GM21786 (cell line): ENCODE results near the gene WDFY1.

Experiments
- ATAC-seq: cut with Tn5 transposase; IDR thresholded peaks from one replicate; pipeline ENCODE4 v1.9.1; 2021; ENCODE audit not compliant: unreplicated experiment

WDFY1 gene, protein sequence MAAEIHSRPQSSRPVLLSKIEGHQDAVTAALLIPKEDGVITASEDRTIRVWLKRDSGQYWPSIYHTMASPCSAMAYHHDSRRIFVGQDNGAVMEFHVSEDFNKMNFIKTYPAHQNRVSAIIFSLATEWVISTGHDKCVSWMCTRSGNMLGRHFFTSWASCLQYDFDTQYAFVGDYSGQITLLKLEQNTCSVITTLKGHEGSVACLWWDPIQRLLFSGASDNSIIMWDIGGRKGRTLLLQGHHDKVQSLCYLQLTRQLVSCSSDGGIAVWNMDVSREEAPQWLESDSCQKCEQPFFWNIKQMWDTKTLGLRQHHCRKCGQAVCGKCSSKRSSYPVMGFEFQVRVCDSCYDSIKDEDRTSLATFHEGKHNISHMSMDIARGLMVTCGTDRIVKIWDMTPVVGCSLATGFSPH

DNA sequence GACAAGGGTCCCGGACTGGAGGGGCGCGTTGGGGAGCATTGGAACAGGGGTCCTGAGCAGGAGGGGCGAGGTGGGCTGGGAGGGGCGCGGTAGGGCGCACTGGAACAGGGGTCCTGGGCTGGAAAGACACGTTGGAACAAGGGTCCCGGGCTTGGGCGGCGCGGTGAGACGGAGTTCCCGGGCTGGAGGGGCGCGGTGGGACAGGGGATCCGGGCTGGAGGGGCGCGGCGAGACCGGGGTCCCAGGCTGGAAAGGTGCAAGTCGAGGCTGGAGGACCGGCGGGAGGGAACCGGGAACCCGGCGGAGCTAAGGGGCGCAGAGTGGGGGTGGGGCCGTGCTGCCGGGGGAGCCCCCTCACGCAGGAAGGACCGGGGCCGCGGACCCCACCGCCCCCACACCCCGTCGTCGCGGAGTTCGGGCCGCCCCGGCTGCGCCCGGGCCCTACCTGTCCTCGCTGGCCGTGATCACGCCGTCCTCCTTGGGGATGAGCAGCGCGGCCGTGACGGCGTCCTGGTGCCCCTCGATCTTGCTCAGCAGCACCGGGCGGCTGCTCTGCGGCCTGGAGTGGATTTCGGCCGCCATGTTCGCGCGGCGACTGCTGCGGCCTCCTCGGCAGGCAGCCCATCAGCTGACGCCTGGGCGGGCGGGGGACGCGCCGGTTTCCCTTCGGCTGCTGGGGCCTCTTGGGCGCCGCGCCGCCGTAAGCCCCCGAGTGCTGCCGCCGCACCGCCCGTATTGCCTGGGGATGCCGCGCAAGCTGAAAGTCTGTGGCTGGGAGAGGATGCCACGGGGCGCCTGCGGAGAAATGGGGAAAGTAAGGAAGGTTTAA is at the start of gene WDFY1:
WDFY1 (minus strand) TSS at position 633 of the 829 bp plus-strand sequence; CDS start at position 582, 51 bp downstream.
- peak; percentile 67 for ATAC-seq

DNA sequence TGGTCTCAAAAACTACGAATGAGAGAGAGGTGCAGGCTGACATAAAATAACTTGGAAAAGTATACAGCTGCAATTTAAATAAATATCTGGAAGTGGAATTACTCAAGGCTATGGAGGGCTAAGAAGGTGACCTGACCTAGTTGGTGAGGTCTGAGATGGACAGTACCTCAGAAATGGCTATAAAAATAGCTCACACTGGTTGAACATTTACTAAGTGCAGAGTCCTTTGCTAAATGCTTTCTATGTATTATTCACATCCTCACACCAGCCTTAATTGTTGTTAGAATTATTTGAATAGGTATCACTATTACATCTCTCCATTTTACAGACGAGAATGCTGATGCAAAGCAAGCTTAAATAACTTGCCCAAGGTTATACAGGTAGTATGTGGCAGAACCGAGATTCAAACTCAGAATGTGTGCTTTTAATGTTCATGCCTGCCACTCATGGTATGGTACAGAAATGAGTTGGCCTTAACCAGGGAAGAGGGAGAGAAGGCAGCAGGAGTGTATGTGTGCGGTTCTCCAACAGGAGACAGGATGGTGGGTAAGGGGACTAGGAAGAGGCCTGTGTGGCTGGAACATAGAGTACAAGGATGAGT is 49.5 kb upstream of the WDFY1 start:
- no peak for ATAC-seq

DNA sequence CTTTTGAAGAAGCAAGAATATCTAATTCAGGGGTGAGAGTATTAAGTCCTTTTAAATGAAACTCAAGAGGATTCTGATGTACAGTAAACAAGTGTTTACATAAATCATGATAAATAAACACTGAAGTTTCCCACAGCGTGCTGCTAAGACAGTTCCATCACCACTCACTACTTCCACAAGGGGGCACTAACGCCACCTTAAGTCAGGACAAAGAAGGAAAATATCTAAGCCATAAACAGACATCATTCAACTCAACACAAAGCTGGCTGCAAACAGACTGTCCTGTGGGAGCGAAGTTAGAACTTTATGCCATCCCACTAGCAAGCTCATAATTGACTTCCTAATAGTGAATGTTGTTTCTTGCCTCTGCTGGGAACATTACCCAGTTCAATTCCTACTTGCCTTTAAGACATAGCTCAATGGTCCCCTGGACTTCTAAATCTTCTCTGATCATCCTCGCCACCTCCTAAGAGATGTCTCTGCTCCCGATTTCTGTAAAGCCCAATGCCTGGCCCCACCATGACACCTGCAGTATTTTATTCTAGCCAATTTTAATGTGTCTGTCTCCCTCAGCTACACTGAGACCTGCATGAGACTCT is 48.6 kb upstream of the WDFY1 start:
- peak; percentile 80 for ATAC-seq

DNA sequence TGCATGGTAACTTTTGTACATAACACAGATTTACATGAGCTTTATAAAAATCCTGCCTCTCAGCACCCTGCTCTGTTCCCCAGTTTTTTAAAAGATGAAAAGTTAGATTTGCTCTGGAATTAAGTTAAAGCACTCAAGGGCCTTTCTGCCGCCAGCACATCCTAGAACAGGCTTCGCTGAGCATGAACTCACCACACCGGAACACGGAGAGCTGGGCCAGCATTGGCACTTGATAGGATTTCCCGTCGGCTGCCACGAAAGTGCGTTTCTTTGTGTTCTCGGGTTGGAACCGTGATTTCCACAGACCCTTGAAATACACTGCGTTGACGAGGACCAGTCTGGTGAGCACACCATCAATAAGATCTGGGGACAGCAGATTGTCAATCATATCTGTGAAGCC is 46.5 kb upstream of the WDFY1 start:
- ATAC-seq: no peak

DNA sequence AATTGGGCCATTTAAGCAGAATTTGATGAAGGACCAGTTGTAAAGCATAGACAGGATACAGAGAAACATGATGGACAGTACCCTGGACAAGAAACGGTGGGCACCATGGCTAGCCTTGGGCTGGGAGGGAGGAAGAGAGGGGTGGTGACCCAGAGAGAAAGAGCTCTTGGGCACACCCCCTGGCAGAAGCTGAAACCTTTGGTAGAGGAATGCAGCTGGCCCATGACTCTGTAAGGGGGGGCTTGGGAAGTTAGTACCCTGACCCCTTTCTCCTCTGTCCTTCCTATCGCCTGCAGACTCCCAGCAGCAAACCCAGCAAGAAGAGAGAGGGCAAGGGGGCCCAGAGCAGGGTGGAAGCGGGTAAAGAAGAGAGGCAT is 44.7 kb upstream of the WDFY1 start:
- ATAC-seq: no peak

DNA sequence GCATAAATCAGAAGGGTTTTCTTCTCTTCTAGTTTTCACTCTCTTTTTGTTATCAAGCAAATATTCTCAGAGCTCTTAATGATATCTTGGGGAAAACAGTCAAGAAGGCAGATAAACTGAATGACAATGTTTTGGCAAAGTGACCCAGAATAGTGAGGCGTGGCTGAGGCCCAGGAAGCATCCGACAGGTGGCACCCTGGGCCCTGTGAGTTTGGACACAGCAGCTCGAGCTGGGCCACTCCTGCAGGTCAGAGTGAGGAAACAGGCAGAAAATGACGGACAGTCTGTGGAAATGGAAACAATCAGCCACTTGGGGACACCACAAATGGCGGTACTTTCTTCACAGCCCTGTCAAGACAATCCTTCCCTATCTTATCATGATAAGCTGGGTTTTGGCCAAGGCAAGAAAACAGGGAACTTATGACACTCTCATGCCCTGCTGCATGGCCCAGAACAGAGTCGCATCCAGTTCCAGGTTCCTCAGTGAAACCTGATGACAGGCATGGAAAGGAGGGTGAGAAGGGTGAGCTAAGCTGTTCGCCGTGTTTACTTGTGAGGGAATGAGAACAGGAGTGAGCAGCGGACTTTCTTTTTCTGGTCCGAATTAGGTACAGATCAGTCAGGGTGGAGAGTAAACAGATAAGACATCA is 44.2 kb upstream of the WDFY1 start:
- no peak for ATAC-seq

DNA sequence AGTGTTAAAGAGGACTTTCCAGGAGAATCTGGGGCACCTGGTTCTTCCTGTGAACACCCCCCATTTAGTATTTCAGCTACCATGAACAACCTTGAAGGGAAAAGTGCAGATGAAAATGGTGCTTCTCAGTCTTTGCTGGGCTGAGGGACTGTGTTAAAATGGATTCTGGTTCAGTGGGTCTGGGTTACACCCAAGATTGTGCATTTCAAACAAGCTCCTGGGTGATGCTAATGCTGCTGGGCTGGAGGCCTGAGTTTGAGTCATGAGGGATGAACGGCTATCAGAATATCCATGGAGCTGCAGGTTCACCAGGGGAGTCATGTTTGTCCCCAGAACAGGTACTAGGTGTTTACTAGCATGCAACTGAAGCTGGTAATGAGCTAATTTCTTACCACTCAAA is 36.1 kb upstream of the WDFY1 start:
- ATAC-seq: no peak

DNA sequence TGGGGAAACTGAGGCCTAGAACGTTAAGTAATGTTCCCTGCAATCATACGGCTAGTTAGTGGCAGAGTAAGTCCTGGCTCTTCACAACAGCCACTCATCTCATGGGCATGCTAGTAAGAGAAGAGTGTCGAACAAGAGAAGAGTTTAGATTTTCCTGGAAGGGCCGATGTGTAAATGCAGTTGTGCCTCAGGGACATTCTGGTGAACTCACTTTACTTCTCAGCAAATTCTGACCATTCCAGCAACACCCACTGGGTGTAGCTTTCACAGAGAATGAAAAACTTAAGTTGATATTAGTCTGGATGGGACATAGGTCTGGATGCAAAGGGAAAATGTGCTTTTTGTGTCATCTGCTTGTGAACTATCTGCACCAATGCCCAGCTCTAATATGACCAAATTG is 35.7 kb upstream of the WDFY1 start:
- no peak for ATAC-seq

DNA sequence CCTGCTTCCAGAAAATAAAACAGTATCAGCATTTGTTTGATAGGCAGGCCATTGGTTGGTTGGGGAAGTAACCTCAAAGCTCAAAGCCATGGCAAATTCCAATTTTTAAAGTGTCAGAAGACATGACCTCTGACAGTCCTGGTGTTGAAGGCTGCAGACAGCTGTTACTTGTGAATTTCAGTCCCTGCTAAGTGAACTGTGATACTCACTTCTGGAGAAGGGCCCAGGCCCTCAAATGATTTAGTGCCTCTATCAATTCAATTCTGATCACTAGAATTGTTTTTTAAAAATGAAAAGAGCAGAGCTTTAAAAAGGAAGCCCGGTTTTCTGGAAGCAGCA is 35.2 kb upstream of the WDFY1 start:
- no peak for ATAC-seq

DNA sequence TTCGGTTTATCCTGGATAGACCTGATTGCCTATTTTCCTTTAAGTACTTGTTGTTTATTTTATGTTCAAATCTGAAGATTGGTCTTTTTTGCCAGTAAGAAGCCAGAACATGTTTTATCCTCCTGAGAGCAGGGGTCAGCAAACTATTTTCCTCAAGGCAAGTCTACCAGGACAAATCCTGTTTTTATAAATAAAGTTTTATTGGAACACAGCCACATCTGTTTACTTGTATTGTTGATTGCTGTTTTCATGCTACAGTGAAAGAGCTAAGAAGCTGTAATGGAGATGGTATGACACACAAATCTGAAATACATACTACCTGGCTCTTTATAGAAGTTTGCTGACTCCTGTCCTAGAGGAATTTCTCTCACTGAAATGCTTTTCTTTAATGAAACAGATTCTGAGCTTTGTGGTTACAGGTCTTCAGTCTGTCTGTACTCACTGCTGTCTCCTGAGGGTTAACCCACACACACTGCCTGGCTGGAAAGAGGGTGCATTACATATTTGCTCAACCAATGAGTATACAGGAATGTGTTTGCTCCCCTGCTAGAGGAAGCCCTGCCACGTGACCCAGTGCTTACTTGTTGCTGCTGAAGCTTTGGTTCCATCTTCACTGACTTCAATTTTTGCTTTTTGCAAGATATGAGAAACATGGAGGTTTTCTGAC is 34.7 kb upstream of the WDFY1 start:
- no peak for ATAC-seq

DNA sequence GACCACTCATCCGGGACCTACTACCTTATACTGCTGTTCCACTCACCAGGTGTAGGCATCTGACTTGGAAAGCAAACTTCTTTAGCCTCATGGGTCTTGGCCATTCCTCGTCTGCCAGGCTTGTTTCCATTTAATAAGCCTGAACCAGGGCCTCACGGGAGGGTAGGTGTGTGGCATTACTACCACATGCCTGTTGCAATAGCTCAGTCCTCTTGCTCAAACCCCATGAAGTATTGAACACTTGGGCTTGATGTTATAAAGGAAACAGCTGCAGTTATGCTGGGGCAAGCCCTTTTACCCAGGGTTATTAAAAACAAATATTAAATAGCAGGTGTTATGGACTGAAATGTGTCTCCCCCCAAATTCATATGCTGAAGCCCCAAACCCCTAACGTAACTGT is 33.3 kb upstream of the WDFY1 start:
- no peak for ATAC-seq

DNA sequence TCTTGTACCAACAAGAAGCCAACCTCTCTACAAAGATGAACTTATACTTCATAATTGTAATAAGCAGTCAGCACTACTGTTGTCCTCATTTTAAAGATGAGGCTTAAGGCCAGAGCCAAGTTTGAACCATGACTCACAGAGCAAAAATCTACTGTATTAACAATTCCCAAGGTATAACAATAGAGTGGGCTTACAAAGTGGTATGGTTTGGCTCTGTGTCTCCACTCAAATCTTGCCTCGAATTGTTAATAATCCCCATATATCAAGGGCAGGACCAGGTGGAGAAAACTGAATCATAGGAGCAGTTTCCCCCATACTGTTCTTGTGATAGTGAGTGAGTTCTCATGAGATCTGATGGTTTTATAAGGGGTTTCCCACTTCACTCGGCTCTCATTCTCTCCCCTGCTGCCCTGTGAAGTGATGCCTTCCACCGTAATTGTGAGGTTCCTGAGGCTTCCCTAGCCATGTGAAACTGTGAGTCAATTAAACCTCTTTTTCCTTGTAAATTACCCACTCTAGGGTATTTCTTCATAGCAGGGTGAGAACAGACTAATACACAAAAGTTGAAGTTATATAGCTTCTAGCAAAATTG is 31.6 kb upstream of the WDFY1 start:
- no peak for ATAC-seq

DNA sequence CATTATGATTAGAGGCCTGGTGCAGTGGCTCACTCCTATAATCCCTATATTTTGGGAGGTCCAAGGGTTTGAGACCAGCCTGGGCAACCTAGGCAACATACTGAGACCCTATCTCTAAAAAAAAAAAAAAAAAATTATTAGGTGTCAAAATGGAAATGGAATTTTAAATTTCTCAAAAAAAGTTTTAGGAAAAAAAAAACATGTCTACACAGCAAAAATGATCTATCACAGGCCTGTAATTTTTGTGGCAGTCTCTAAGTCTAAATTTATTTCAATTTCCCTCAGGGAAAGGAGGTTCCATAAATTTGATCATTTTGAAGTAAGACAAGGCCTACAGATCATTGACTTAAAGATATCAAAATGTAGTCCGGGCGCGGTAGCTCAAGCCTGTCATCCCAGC is 28.5 kb upstream of the WDFY1 start:
- ATAC-seq: no peak

DNA sequence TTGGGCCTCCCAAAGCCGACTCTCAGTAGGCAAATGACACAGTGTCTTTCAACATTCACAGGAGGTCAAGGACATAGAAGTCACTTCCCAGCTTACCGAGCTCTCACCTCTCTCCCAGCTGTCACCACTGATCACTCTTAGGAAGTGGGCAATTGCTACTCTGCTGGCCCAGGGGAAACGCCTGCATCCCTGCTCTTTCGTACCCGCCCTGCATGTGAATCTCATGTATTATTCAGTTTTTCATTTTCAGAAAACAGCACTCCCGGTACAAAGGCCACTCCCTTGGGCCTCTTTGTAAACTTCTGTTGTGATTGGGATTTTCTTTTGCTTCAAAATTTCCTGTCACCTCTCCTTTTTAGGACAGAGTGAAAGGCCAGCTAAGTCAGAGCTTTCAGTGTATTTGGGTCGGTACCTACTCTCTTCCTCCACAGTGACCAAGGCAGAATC is 27.5 kb upstream of the WDFY1 start:
- no peak for ATAC-seq

DNA sequence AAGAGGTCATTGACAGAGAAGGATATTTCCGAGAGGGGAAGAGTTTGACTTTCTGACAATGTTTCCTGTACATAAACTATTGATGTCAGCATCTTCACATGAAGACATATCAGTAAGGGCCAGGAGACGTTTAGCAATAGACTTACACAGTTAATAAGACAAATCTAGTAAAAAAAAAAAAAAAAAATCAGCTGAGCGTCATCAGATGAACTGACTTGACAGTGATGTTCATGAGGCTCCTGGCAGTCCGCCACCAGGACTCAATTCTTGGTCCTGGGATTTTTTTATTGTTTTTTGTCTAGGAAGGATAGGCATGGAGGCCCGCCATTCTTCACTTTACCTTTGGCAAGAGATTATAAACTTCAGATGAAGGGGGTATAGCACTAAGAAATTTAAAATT is 26.6 kb upstream of the WDFY1 start:
- no peak for ATAC-seq

DNA sequence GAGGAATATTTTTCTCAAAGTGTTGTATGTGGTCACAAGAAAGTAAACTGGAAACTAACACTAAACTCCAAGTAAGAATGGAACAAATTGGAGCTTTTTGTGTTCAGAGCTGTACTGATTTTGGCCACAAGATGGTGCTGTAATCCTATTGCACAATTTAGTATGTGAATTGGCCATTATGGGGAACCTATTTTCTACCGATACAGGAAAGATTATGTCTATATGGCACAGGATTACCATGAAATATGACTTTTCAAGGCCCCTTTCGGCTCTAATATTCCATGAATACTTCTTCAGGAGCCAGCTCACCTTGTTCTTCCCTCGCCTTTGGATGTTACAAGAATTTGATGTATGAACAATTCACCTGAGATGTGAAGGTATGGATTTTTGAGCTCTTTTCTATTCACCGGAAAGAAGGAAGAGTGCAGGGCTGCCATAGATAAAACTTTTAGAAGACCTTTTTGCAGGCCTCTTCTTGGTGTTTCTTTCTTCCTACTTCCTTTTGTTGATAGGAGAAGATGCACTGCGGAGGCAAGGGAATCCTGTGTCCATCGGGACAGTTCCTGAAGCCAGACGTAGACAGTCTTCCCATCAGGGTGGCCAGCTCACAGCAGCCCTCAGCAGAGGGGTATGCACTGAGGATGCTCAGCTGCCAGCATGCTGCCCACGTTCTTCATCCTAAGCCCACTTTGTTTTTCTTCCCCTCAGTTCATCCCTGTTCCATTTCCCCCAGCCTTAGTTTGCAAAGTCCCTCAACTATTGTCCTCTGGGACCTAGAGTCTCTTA is 25.4 kb upstream of the WDFY1 start:
- ATAC-seq: peak; percentile 78

DNA sequence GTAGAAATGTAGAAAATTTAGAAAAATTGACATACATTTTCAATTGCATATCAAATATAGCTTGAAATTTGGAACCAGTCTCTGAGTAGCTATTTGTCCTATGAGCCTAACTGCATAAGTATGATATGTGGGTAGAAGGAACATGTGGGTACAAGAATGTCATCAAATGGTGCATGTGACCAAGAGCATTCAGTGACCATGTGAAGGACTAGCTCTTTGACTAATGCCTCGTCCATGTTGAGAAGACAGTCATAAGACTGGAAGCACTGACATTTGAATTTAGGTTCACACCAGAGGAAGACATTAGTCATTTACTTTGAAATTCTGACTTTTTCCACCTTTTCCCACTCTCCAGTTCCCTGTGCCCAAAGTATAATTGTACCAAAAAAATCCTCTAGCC is 24.7 kb upstream of the WDFY1 start:
- no peak for ATAC-seq

DNA sequence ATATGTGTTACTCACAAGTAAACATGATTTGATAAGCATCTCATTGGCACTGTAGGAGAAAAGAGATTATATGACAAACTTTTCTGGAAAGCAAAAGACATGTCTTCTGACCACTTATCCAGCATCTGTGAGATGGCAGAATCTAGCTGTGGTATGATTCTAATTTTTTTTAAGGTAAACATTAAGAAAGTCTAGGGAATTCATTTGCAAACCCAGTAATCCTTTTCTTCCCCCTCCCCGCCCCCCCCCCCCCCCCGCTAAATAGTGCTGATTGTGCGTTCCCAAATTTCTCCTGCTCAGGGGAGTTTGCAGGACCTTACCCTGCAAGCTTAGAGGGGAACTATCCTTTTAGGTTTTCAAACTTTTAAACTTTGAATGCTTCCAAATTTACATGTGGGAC is 24.2 kb upstream of the WDFY1 start:
- ATAC-seq: no peak

DNA sequence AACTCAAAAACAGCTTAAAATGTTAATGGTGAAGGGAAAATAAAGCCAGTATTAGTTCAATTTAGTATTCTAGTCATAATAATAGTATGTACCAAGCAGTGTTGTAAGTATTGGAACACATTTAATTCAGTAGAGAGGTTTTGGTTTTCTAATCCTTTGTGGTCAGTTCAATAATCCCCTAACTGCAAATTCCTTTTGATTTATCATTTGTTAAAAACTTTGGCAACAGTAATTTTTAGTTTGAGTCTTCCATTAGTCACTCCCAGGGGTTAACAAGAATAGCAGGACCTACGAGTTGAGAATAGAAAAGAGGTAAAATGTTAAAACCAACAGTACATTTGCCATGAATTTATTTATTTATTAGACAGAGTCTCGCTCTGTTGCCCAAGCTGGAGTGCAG is 22.8 kb upstream of the WDFY1 start:
- no peak for ATAC-seq
